Muscle layer of duodenum (tissue), 2 donors: ENCODE measurements around the gene VPS37C.
"Not testable (repeated sequence)": the region's sequence is repeated elsewhere in the genome, so short reads cannot be mapped to it uniquely, and the experiment has no call there.

ENCODE experiments used
- H3K27ac ChIP-seq: one replicate; pipeline ENCODE4 v1.7.0; 2013; ENCODE audit warnings: mild to moderate bottlenecking, low read length
- H3K27me3 ChIP-seq: one replicate; pipeline ENCODE4 v1.7.0; 2013; ENCODE audit warnings: low read depth, mild to moderate bottlenecking, control low read depth, low read length
- H3K36me3 ChIP-seq, 2 donors: one replicate each; pipeline ENCODE4 v1.7.0; 2013; ENCODE audit warnings: low read length in 2 of 2, control low read depth in 1 of 2, mild to moderate bottlenecking in 1 of 2; ENCODE audit not compliant: insufficient read depth in 2 of 2, control insufficient read depth in 1 of 2
- H3K4me1 ChIP-seq, 2 donors: one replicate each; pipeline ENCODE4 v1.7.0; 2013; ENCODE audit warnings: low read length in 2 of 2, mild to moderate bottlenecking in 2 of 2, control low read depth in 1 of 2, moderate library complexity in 1 of 2; ENCODE audit not compliant: insufficient read depth in 2 of 2, control insufficient read depth in 1 of 2
- H3K4me3 ChIP-seq, 2 donors: one replicate each; pipeline ENCODE4 v1.7.0; 2013; ENCODE audit warnings: low read length in 2 of 2, low read depth in 1 of 2, mild to moderate bottlenecking in 1 of 2
- H3K9me3 ChIP-seq, 2 donors: one replicate each; pipeline ENCODE4 v1.7.0; 2013; ENCODE audit warnings: low read length in 2 of 2, control low read depth in 1 of 2, mild to moderate bottlenecking in 1 of 2; ENCODE audit not compliant: control insufficient read depth in 1 of 2
- donor health status: healthy.

VPS37C gene

GRCh38 chr11:61194981-61195695, 33.9 kb upstream of the VPS37C start:
- Histone ChIP-seq H3K27me3 (no peaks in the 10 kb centered on the region), H3K36me3 (no peaks in the 10 kb centered on the region), H3K27ac (no peak overlapping the region), H3K9me3 (peaks cover 0 to 8% of the 10 kb centered on the region in 2 donors), H3K4me3 (no peak overlapping the region), H3K4me1 (no peaks in the 10 kb centered on the region)

GRCh38 chr11:61194169-61194671, 33.0 kb upstream of the VPS37C start:
- Histone ChIP-seq H3K4me3 (no peak overlapping the region), H3K27ac (no peak overlapping the region), H3K4me1 (no peaks in the 10 kb centered on the region), H3K27me3 (no peaks in the 10 kb centered on the region), H3K9me3 (peaks cover 0 to 5% of the 10 kb centered on the region in 2 donors), H3K36me3 (no peaks in the 10 kb centered on the region)

- H3K36me3 ChIP-seq: no peaks in the 10 kb centered on the region
- no peak overlapping the region for H3K27ac ChIP-seq
- no peaks in the 10 kb centered on the region for H3K9me3 ChIP-seq
- H3K4me1 ChIP-seq: no peaks in the 10 kb centered on the region
- H3K27me3 ChIP-seq: no peaks in the 10 kb centered on the region
- H3K4me3 ChIP-seq: no peak overlapping the region
Observed at GRCh38 chr11:61193596-61193995, 32.4 kb upstream of the VPS37C start.

- Histone ChIP-seq H3K4me1 (no peaks in the 10 kb centered on the region), H3K4me3 (no peak overlapping the region), H3K27ac (no peak overlapping the region), H3K9me3 (no peaks in the 10 kb centered on the region), H3K27me3 (no peaks in the 10 kb centered on the region), H3K36me3 (no peaks in the 10 kb centered on the region)
Observed at GRCh38 chr11:61189933-61190332, 28.7 kb upstream of the VPS37C start.

GRCh38 chr11:61187505-61188130, 26.4 kb upstream of the VPS37C start:
- Histone ChIP-seq H3K27ac (no peak overlapping the region), H3K4me3 (no peak overlapping the region), H3K9me3 (no peaks in the 10 kb centered on the region), H3K36me3 (no peaks in the 10 kb centered on the region), H3K27me3 (no peaks in the 10 kb centered on the region), H3K4me1 (no peaks in the 10 kb centered on the region)

- no peak overlapping the region for H3K27ac ChIP-seq
- no peaks in the 10 kb centered on the region for H3K9me3 ChIP-seq
- H3K36me3 ChIP-seq: no peaks in the 10 kb centered on the region
- no peak overlapping the region for H3K4me3 ChIP-seq
- no peaks in the 10 kb centered on the region for H3K4me1 ChIP-seq
- no peaks in the 10 kb centered on the region for H3K27me3 ChIP-seq
Observed at GRCh38 chr11:61186504-61186903, 25.3 kb upstream of the VPS37C start.

GRCh38 chr11:61183645-61184044, 22.4 kb upstream of the VPS37C start:
- H3K27ac ChIP-seq: no peak overlapping the region
- H3K9me3 ChIP-seq: no peaks in the 10 kb centered on the region
- no peak overlapping the region for H3K4me3 ChIP-seq
- no peaks in the 10 kb centered on the region for H3K4me1 ChIP-seq
- no peaks in the 10 kb centered on the region for H3K36me3 ChIP-seq
- H3K27me3 ChIP-seq: no peaks in the 10 kb centered on the region

GRCh38 chr11:61181489-61181888, 20.3 kb upstream of the VPS37C start:
- Histone ChIP-seq H3K27ac (no peak overlapping the region), H3K36me3 (no peaks in the 10 kb centered on the region), H3K9me3 (no peaks in the 10 kb centered on the region), H3K4me3 (no peak overlapping the region), H3K4me1 (no peaks in the 10 kb centered on the region), H3K27me3 (no peaks in the 10 kb centered on the region)

- H3K27me3 ChIP-seq, H3K4me3 ChIP-seq, H3K36me3 ChIP-seq, H3K9me3 ChIP-seq, H3K27ac ChIP-seq, H3K4me1 ChIP-seq: not testable (repeated sequence)
Observed at GRCh38 chr11:61180205-61180604, 19.0 kb upstream of the VPS37C start.

GRCh38 chr11:61176446-61176845, 15.2 kb upstream of the VPS37C start:
- H3K27ac ChIP-seq: no peak overlapping the region
- H3K4me1 ChIP-seq: no peaks in the 10 kb centered on the region
- H3K9me3 ChIP-seq: no peaks in the 10 kb centered on the region
- H3K27me3 ChIP-seq: no peaks in the 10 kb centered on the region
- no peaks in the 10 kb centered on the region for H3K36me3 ChIP-seq
- H3K4me3 ChIP-seq: no peak overlapping the region

- no peak overlapping the region for H3K4me3 ChIP-seq
- no peaks in the 10 kb centered on the region for H3K36me3 ChIP-seq
- H3K27ac ChIP-seq: no peak overlapping the region
- no peaks in the 10 kb centered on the region for H3K9me3 ChIP-seq
- no peaks in the 10 kb centered on the region for H3K27me3 ChIP-seq
- no peaks in the 10 kb centered on the region for H3K4me1 ChIP-seq
Observed at GRCh38 chr11:61174949-61175348, 13.7 kb upstream of the VPS37C start.

GRCh38 chr11:61174273-61174672, 13.0 kb upstream of the VPS37C start:
- H3K27me3 ChIP-seq: no peaks in the 10 kb centered on the region
- no peak overlapping the region for H3K4me3 ChIP-seq
- no peaks in the 10 kb centered on the region for H3K9me3 ChIP-seq
- no peak overlapping the region for H3K27ac ChIP-seq
- H3K4me1 ChIP-seq: no peaks in the 10 kb centered on the region
- no peaks in the 10 kb centered on the region for H3K36me3 ChIP-seq
